Parathyroid adenoma (tissue), 2 donors: ENCODE results near the gene CNIH4.

ENCODE experiments used
- H2AFZ ChIP-seq: fragments of 300-600 bp; sonication (generic); one replicate; pipeline ENCODE4 v1.7.0; 2017; ENCODE audit warnings: antibody characterized with exemption, mild to moderate bottlenecking
- H3K27ac ChIP-seq: fragments of 300-600 bp; sonication (generic); one replicate; pipeline ENCODE4 v1.7.0; 2017
- H3K27me3 ChIP-seq: fragments of 300-600 bp; sonication (generic); one replicate; pipeline ENCODE4 v1.7.0; 2017; ENCODE audit warnings: low read length; ENCODE audit not compliant: control insufficient read depth, insufficient read depth
- H3K36me3 ChIP-seq: fragments of 300-600 bp; sonication (generic); one replicate; pipeline ENCODE4 v1.7.0; 2017; ENCODE audit warnings: low read length; ENCODE audit not compliant: control insufficient read depth, insufficient read depth
- H3K4me1 ChIP-seq: fragments of 300-600 bp; sonication (generic); one replicate; pipeline ENCODE4 v1.7.0; 2017; ENCODE audit warnings: control low read depth
- H3K4me2 ChIP-seq: fragments of 300-600 bp; sonication (generic); one replicate; pipeline ENCODE4 v1.7.0; 2017; ENCODE audit warnings: low read length
- H3K4me3 ChIP-seq: fragments of 300-600 bp; sonication (generic); one replicate; pipeline ENCODE4 v1.7.0; 2017; ENCODE audit warnings: low read depth, low read length
- H3K79me2 ChIP-seq: fragments of 300-600 bp; sonication (generic); one replicate; pipeline ENCODE4 v1.7.0; 2017; ENCODE audit warnings: control low read depth
- H3K9ac ChIP-seq: fragments of 300-600 bp; sonication (generic); one replicate; pipeline ENCODE4 v1.7.0; 2017; ENCODE audit warnings: mild to moderate bottlenecking
- H3K9me3 ChIP-seq: fragments of 300-600 bp; sonication (generic); one replicate; pipeline ENCODE4 v1.7.0; 2017; ENCODE audit warnings: low read length; ENCODE audit not compliant: control insufficient read depth
- CTCF ChIP-seq: fragments of 300-600 bp; sonication (generic); IDR thresholded peaks from one replicate; pipeline ENCODE4 v1.7.0; 2017; ENCODE audit warnings: antibody characterized with exemption, mild to moderate bottlenecking
- donor health status: primary hyperparathyroidism.

The CNIH4 gene

DNA sequence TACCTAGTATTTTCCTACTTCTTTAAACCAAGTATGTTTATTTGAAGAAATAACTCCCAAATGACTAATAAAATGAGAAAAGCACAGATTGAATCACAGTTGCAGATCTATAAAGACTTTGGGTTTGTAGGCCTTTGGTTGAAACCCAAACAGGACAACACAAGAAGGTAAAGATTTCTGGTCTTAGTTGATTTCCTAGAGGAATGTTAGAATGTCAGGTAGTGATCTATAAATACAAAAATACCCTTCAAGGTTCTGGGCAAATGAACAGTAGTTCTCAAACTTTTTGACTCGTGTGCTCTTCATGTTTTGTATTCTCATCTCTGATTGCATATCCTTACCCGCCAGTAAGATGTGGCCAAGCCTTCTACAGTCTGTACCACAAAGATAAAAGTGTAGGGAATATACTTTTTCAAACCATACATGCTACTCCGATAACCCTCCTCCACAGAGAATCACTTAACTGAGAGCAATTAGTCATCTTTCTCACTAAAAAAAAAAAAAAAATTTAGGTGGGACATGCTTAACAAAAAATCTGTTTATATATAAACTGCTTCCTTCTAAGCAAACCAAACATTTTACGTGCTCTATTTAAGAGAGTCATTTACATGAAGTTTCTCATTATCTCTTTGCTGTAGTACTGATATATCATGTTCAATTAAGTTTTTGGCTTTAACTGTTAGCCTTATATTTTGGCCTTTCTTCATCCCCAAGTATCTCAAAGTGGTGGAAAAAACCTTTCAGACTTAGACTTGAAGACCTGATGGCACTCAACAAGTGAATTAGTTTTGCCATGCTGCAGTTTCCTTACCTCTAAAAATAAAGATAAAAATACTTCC is 36.0 kb downstream of the CNIH4 start:
- Histone ChIP-seq H3K4me3 (no peak overlapping the region), H3K27ac (no peak overlapping the region), H3K36me3 (no peaks in the 10 kb centered on the region), H3K9ac (no peak overlapping the region), H2AFZ (no peak overlapping the region), H3K4me2 (no peak overlapping the region), H3K79me2 (no peaks in the 10 kb centered on the region), H3K9me3 (no peaks in the 10 kb centered on the region), H3K27me3 (no peaks in the 10 kb centered on the region), H3K4me1 (peaks cover 3% of the 10 kb centered on the region)
- TF ChIP-seq CTCF, result no peak

DNA sequence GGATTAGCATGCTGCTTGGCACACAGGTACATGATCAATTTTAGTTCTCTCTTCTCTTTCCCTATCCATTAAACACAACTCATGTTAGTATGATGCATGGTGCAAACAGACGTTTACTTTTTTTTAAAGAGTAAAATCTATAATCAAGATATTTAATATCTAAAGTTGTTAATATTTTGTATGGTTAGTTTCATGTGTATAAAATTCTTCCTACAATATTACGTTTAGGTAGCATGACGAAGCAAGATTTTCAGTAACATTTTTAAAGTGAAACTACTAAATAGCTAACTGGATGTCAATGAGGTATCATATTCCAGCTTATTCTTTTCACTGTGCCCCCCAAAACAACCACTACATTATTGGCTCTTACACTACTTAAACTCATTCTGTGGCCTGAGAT is 36.6 kb downstream of the CNIH4 start:
- Histone ChIP-seq H2AFZ (no peak overlapping the region), H3K4me2 (no peak overlapping the region), H3K79me2 (no peaks in the 10 kb centered on the region), H3K27me3 (no peaks in the 10 kb centered on the region), H3K9me3 (no peaks in the 10 kb centered on the region), H3K9ac (no peak overlapping the region), H3K4me1 (peaks cover 3% of the 10 kb centered on the region), H3K4me3 (no peak overlapping the region), H3K27ac (no peak overlapping the region), H3K36me3 (no peaks in the 10 kb centered on the region)
- TF ChIP-seq CTCF, result no peak

DNA sequence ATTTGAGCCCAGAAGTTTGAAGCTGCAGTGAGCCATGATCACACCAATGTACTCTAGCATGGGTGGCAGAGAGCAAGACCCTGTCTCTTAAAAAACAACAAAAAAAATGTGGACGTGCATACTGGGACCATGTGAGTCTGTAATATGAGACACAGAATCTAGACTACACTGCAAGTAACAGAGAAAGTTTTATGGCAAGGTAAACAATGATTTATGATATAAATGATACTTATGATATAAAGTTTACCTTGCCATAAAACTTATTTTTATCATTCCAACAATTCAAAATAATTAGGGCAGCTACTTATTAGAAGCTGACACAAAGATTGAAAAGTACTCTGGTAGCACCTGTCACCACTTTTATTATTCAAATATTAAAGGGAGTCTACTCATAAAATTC is 43.2 kb downstream of the CNIH4 start:
- Histone ChIP-seq H3K9ac (no peak overlapping the region), H3K27me3 (no peaks in the 10 kb centered on the region), H3K9me3 (no peaks in the 10 kb centered on the region), H3K36me3 (no peaks in the 10 kb centered on the region), H3K4me2 (no peak overlapping the region), H3K79me2 (no peaks in the 10 kb centered on the region), H2AFZ (no peak overlapping the region), H3K4me3 (no peak overlapping the region), H3K4me1 (peaks cover 3% of the 10 kb centered on the region), H3K27ac (no peak overlapping the region)
- TF ChIP-seq CTCF, result no peak

GRCh38 chr1:224402472-224403036 is 45.9 kb downstream of the CNIH4 start:
- no peak overlapping the region for H2AFZ ChIP-seq
- no peak overlapping the region for H3K4me2 ChIP-seq
- no peak overlapping the region for H3K9ac ChIP-seq
- TF ChIP-seq CTCF, result no peak
- no peak overlapping the region for H3K27ac ChIP-seq
- no peaks in the 10 kb centered on the region for H3K36me3 ChIP-seq
- H3K4me3 ChIP-seq, result no peak overlapping the region
- H3K27me3 ChIP-seq, result no peaks in the 10 kb centered on the region
- H3K9me3 ChIP-seq, result no peaks in the 10 kb centered on the region
- no peaks in the 10 kb centered on the region for H3K79me2 ChIP-seq
- no peaks in the 10 kb centered on the region for H3K4me1 ChIP-seq
